GM18526 (cell line): Measurements from ENCODE around the gene TIMM17A.

Source experiments
- POLR2A ChIP-seq: IDR thresholded peaks from 3 replicates; pipeline ENCODE4 v1.6.1; 2011; ENCODE audit not compliant: insufficient read length; ENCODE audit errors: extremely low read depth

Gene TIMM17A

DNA sequence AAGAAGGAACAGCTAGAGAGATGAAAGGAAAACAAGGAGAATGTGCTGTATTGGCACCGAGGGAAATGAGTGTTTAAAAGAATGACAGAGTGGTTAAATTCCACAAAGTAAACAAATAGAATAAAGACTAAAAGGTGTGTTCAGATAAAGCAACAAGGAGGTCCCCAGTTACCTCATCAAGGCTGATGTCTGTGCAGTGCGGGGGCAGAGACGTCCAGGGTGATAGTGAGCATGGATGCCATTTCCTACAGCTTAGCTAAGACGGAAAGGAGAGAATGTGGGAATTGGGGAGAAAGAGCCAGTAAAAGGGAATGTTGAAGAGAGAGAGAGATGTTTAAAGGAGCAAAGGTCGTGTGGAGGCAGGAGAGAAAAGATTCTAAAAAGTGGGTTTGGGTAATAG lies 24.5 kb upstream of the TIMM17A start:
- TF ChIP-seq POLR2A, result no peak

DNA sequence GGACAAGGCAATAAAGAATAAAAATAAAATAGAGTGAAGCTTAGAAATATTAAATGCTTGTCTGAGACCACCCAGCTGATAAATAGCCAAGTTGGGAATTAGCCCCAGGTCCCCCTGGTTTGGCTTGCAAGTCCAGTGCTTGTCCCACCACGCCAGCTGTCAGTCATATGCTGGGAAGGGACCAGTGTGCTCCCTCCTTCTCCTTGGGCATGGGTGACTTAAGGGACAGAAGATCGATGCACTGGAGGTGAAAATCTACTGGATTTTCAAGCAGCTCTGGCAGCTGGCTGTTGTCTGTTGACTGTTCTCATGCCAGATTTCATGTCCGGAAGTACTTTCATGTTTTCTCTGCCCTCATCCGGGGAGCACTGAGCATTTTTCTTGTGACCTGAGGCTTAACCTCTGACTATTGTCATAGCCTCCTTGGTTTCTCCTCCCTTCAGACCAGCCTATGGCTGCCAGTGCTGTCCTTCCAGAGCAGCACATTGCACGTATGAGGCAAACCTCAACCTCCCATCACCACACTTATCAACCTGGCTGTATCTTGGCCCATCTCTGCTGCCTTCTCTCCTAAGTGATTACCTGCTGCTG lies 21.4 kb upstream of the TIMM17A start:
- TF ChIP-seq POLR2A, result no peak

DNA sequence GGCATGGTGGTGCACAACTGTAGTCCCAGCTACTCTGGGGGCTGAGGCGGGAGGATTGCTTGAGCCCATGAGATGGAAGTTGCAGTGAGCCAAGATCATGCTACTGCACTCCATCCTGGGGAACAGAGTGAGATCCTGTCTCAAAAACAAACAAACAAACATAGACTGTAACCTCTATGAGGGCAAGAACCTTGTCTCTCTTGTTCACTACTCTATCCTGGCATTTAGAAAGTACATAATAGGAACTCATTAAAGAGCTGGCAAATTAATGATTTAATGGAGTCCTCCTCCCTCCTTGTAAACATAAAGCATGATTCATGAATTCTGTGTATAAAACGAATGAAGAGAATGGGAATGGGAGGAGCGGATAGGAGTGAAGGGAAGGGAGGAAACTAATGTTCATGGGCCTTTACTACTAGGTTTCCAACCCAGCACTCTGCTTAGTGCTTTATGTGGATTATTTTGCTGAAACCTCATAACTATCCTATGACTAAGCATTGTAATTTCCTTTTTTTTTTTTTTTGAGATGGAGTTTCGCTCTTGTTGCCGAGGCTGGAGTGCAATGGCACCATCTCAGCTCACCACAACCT lies 17.6 kb upstream of the TIMM17A start:
- TF ChIP-seq POLR2A, result no peak

DNA sequence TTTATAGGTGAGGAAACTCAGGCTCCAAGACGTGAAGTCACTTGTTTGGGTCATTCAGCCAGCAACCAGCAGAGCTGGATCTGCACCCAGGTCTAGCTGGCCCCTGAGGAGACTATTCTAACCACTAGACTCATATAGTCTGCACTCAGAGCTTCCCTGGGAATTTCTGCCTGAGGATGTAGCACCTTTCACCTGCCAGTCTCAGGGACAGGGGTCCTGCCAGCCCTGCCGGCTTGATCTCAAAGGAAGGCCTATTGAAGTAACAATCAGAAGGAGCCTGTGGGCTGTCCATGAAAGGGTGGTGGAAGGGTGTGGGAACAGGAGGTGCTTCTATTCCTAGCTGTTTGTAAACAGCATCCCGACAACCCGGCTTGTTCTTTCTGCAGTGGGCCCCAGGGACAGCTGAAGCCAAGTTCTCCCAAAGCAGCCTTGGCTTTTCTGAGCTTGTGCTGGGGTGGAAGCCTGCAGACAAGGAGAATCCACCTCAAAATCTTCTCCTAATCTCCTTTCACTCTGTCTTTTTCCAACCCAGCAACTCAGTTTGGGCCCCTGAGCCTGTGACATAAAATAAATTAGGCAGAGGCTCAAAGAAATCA lies 16.8 kb upstream of the TIMM17A start:
- no peak for TF ChIP-seq POLR2A

DNA sequence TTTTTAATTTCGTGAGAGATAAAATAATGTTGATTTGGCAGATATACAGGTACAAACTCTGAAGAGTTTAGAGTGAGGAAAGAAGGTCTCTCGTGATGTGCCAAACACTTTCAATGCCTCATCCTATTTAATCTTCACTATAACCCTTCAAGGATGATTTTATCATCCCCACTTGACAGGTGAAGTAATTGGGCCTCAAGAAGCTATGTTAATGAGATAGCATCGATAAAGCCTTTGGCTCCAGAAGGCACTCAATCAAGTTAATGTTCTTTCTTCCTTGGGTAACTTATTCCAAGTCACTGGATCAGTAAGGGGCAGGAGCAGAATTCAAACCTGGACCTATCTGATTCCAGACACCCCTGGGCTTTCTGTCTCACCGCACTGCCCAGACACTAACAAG lies 16.2 kb upstream of the TIMM17A start:
- no peak for TF ChIP-seq POLR2A

DNA sequence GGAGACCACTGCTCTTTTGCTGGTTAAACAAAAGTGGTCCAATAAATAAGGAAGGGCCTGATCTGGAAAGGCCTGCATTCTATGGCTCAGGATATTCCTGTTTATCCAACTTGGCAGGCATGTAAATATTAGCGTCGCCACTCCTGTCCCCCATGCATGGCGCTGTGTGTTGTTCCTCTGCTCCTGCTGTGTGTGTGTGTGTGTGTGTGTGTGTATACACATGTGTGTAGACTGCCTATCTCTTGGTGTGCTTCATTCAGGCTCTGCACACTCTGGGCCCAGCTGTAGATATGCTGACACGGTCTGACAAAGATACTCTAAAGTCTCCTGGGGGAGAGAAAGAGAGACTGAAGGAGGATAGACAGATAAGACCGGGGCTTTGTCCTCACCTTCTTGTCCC lies 15.7 kb upstream of the TIMM17A start:
- no peak for TF ChIP-seq POLR2A

DNA sequence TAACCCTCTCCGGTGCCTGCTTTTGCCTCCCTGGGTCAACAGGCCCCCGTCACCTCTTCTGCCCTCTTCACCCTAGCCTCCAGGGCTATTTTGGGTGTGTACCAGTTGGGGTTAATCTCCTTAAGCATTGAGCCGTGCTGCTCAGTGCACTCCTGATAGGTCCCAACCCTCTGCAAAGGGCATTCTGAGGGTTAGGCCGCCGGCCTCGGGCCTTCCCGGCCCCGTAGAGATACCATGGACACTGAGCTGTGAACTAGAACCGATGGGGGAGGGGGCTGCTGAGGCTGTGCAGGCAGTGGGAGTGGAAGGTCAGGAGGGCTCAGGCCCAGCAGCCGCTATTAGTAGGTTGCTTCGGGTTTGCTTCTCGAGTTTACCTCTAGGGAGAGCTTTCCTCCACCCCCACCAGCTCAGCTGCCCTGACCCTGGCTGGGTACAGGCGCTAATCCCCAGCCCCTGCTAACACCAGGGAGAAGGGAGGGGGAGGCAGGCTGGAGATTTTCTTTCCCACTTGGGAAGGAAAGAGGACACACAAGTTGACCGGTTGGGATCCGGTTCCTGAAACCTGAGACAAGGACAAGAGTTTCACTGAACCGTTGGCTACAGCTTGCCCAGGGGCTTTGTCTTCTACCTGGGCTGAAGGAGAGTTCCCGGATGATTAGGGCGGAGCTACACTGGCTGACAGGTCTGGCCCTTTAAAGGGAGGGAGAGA lies 13.7 kb upstream of the TIMM17A start:
- TF ChIP-seq POLR2A, result no peak

DNA sequence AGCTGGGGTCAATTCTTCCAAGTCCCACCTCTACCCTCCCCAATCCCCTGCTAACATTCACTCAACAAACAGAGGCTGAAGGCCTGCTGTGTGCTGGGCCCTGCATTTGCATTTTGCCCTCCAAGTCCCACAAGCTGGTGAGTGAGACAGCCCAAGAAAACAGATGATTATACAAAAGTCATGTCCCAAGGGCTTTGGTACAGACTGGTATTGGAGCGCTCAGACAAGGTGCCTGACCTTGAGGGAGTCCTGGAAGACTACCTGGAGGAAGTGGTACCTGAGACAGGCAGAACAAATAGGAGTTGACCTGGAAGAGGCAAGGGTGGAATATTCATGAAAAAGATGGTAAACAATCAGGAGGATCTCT lies 13.2 kb upstream of the TIMM17A start:
- no peak for TF ChIP-seq POLR2A

DNA sequence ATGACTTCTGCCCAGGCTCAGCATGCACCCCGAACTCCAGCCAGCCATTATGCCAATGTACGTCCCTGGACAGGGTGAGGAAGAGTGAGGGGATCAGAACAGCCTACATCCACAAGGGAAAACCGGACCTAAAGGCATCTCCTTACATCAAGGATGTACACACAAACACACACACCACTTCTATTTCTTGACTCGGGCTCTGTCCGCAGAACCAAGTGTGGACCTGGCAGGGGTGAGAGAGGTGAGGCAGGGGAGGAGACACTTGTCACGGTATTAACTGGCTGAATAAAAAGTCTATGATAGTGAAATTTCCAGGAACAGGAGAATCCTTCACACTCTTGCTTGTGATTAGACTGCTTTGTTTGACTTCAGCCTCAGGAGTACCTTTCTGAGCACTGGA lies 11.3 kb upstream of the TIMM17A start:
- TF ChIP-seq POLR2A, result no peak

DNA sequence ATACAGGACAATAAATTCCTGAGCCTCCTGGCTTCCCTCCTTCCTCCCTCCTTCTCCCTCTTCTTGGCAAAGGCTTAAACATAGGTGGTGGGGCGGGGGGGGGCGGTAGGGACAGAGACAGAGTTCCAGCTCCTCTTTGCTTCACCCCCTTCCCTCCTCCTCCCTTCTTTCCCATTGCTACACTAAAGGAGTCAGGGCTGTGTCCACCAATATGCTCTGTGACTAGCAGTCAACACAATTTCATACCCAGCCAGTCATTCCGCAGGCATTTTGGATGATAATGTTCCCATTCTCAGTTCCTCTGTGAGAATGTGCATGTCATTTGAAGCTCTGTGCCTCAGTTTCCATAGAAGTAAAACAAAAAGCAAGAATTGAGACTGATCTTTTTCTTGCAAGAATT lies 10.7 kb upstream of the TIMM17A start:
- TF ChIP-seq POLR2A, result no peak

DNA sequence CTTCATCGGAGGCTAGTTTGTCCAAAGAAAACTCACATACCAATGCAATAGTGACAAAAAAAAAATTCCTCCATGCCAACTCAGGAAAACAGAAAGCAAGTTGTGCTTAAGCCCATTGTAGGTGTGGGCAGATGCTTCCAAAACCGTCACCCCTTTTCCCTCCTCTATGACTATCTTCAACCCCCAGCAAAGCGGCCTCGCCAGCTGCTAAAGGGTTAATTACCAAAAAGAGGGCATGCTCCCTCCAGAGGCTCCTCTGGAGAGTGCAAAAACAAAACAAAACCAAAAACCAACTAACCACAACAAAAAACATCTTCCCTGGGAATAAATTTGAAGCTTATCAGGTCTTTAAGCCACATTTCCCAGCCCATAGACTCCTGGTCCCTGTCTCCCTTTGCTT lies 10.1 kb upstream of the TIMM17A start:
- TF ChIP-seq POLR2A, result no peak

DNA sequence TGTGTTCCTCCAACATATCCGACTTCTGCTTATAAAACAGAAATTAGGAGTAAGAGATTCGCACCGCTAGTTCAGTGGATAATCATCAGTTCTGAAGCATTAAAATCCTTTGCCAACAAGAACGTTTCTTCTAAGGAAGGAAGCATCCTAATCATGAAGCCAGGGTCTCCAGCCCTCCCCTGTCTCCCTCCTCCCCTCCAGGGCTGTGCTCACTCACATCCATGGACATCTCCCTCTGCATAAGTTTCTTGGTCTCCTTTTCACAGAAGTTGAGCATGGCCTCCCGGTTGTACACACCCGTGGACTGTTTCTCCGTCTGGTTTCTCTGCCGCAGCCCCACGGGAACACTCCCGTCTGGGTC lies 9.5 kb upstream of the TIMM17A start:
- TF ChIP-seq POLR2A, result no peak

DNA sequence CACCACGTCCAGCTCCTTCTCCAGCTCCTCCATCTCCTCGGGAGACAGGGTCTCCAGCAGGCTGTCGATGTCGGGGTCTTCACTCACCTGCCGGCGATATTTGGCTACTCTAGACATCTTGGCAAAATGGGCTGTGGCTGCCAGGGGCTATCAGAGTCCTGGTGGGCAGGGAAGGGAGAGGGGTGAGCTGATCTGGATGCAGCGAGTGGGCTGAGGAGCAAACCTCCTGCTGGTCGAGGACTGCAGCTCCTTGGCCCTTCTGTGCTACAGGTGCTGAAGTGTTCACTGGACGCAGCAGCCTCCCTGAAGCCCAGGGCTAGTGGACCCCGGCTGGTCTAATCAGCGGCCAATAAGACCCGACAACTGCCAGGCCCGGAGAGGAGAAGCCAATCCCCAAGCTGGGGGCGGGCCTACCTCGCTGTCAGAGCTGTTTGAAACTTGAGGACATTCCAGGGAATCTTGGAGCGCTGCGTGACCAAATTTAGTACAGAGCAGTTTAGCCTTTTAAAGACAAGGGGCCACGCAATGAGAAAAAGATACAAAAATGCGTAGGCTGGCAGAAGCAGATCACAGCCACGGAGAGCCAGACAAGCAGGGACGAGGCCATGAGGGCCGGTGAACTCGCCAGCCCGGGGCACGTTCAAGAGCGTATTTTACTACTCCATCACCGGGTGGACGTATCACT lies 8.9 kb upstream of the TIMM17A start, which contains the start of gene LMOD1:
Gene LMOD1 (minus strand): TSS at position 325 of the 685 bp plus-strand sequence. CDS start 208 bp downstream, at position 117.
- TF ChIP-seq POLR2A, result no peak

DNA sequence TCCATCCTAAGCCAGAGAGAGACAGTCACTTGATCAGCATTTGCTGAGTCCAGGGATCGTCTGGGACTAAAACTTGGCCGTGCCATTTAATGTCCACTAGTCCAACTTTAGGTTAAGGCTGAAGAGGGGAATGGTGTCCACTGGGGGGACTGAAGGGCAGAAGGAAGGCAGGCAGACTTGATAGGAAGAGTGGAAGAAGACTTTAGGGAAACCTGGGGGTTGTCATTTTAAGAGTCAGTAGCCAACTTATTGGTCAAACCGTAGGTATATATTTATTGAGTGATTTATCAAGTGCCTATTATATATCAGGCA lies 7.7 kb upstream of the TIMM17A start:
- no peak for TF ChIP-seq POLR2A

DNA sequence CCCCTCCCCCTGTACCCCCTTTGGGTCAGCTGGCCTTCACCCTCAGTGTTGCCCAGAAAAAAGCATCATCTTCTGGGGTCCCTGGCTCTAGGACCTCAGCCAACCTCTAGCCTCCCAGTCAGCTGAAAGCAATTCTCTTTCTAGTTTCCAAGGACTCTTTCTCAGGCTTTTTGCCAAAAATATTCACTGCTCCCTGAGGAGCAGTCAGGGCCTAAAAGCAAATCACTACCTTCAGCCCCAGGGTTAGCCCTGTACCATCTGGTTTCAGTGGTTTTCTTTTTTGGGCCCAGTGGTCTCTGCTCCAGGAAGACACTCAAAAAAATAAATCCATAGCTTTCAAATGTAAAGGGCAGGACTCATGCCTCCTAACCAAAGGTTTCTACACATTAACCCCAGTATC lies 5.8 kb upstream of the TIMM17A start:
- TF ChIP-seq POLR2A, result no peak
